ENCODE measurements around the gene SNX27. TPM values are rescaled to one million over a fixed set of nuclear protein-coding genes. Genes with fewer than 3 reads are reported as not detected.

Gene SNX27
- total and polyA plus RNA-seq, 10 of the 15 experiments (the other 5 are each of a cell fraction or from before 2014, with no cell fraction given): 3.8 to 21.8 (median 12.5) TPM

DNA sequence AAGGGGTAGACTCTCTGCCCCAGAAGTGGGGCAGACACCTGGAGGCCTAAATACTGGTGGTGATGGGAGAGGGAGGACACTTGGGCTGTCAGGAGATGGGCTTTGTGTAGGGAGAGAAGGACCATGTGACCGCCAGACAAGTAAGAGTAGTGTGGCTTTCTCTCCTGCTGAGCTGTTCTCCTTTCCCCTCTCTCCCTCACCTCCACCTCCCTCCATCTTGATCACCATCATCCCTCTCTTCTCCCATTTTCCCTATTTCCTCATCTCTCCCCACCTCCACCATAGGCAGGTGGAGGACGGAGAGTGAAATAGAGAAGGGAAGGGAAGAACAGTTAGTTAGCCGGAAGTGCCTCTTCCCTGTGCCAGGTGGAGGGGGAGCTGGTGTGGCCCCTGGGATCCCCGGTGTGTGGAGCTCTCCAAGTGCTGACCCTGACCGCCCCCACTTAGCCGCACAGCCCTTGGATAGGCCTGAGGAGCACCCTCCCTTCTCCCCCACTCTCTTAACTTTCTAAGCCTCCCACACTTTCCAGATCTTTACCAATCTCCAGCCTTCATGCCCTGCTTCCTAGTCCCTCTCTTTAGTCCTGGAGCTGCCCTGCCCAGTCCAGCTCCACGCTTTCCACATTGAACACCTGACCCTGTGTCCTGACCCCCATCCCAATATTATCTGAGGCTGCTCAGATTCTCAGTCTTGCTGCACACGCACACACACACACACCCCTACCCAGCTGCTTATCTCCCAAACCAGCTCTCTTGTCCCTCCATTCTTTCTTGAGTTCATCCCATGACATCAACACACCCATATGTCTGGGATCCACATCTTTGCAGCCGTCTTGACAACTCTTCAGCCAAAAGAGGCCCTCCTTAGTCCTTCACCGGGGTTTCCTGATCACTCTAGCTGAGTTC is 103.2 kb downstream of the SNX27 start:
- Histone ChIP-seq H4K20me1 (ENCODE audit: control insufficient read depth, insufficient read depth) (no peaks in the 10 kb centered on the region), H3K27me3 (replicated peaks in 1 of 2; ENCODE audit: control insufficient read depth in 2 of 2, insufficient read depth in 2 of 2, low read length in 1 of 2) (peaks cover 0 to 9% of the 10 kb centered on the region in 2 experiments; a peak in 2 of 4 replicates), H3K4me1 (ENCODE audit: control insufficient read depth, insufficient read depth, low read length) (peaks cover 2% of the 10 kb centered on the region), H2AFZ (ENCODE audit: control insufficient read depth, low read depth, low read length) (no peak overlapping the region), H3K9me3 (replicated peaks; ENCODE audit: control insufficient read depth, insufficient read depth, low read length) (no peaks in the 10 kb centered on the region), H3K27ac (ENCODE audit: control insufficient read depth, insufficient read depth) (no peak overlapping the region), H3K4me2 (ENCODE audit: control insufficient read depth, insufficient read depth) (no peak overlapping the region), H3K36me3 (ENCODE audit: control insufficient read depth in 2 of 2, insufficient read depth in 2 of 2, low read length in 1 of 2) (no peaks in the 10 kb centered on the region), H3K4me3 (no peak overlapping the region), H3K9ac (ENCODE audit: control insufficient read depth, insufficient read depth, low read length) (no peak overlapping the region), H3K79me2 (ENCODE audit: control insufficient read depth, insufficient read depth, low read length) (no peaks in the 10 kb centered on the region)
- in situ Hi-C loops (cut with MboI): no loop called here
- ChIA-PET CTCF (no interaction called here), RAD21 (ENCODE audit: unreplicated experiment) (no interaction called here), SMC1A (ENCODE audit: uncharacterized antibody, unreplicated experiment) (interaction anchor here (0.8 to 1.2 kb wide), 3 partner anchors 16 to 20 kb away, joined by 3 read pairs; no protein-coding TSS in a partner anchor), POLR2A (no interaction called here)
- 39% methylated on average over 9 of the region's 10 CpGs for WGBS (ENCODE audit: insufficient coverage, insufficient replicate concordance, low lambda C conversion rate, missing lambda C conversion rate)
- intact Hi-C loops (cut with micrococcal nuclease; ENCODE audit: unreplicated experiment): loop anchor here (10.0 kb wide), 1 partner anchor 120 kb away; the partner anchor contains the start of genes C2CD4D and RORC
- ATAC-seq: no peak
- no peak for DNase-seq (ENCODE audit: low read depth, low spot score)
- TF ChIP-seq FOS (IDR thresholded peaks at IDR 0.05; ENCODE audit: borderline replicate concordance, extremely low read depth, insufficient read length): no peak
- no peak for TF ChIP-seq SUPT20H (IDR thresholded peaks at IDR 0.05; ENCODE audit: borderline replicate concordance, control insufficient read depth, low read depth, low read length)
- TF ChIP-seq, protein P1, sequence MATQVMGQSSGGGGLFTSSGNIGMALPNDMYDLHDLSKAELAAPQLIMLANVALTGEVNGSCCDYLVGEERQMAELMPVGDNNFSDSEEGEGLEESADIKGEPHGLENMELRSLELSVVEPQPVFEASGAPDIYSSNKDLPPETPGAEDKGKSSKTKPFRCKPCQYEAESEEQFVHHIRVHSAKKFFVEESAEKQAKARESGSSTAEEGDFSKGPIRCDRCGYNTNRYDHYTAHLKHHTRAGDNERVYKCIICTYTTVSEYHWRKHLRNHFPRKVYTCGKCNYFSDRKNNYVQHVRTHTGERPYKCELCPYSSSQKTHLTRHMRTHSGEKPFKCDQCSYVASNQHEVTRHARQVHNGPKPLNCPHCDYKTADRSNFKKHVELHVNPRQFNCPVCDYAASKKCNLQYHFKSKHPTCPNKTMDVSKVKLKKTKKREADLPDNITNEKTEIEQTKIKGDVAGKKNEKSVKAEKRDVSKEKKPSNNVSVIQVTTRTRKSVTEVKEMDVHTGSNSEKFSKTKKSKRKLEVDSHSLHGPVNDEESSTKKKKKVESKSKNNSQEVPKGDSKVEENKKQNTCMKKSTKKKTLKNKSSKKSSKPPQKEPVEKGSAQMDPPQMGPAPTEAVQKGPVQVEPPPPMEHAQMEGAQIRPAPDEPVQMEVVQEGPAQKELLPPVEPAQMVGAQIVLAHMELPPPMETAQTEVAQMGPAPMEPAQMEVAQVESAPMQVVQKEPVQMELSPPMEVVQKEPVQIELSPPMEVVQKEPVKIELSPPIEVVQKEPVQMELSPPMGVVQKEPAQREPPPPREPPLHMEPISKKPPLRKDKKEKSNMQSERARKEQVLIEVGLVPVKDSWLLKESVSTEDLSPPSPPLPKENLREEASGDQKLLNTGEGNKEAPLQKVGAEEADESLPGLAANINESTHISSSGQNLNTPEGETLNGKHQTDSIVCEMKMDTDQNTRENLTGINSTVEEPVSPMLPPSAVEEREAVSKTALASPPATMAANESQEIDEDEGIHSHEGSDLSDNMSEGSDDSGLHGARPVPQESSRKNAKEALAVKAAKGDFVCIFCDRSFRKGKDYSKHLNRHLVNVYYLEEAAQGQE (IDR thresholded peaks at IDR 0.05; ENCODE audit: low read depth, low read length): peak; percentile 45; the same call in 1 of the 2 replicates
- no peak for FAIRE-seq
- BruUV-seq (replicated peaks): no TSS peak
